ENCODE results near the gene IFNA13. TPM values are rescaled to one million over a fixed set of nuclear protein-coding genes. Genes with fewer than 3 reads are reported as not detected.
A peak's percentile ranks its signal among the peaks of the same experiment; 100 is the strongest.
"Not testable (repeated sequence)": the region's sequence is repeated elsewhere in the genome, so short reads cannot be mapped to it uniquely, and the experiment has no call there.

Gene IFNA13
- total RNA-seq, 1 donor: not detected

GRCh38 chr9:21392270-21392669, 24.4 kb upstream of the IFNA13 start:
- DNase-seq (ENCODE audit: low read depth): no peak
- peak; percentile 40 for TF ChIP-seq CTCF (IDR thresholded peaks at IDR 0.05; ENCODE audit: insufficient read depth, low read length)
- no peak overlapping the region for H3K4me3 ChIP-seq (ENCODE audit: low read depth, low read length)

- no peak within 1 kb of the TSS for H3K4me3 ChIP-seq (ENCODE audit: low read depth, low read length)
- TF ChIP-seq CTCF (IDR thresholded peaks at IDR 0.05; ENCODE audit: insufficient read depth, low read length): no peak
- no peak for DNase-seq (ENCODE audit: low read depth)
Measured at GRCh38 chr9:21385131-21385670, 17.3 kb upstream of the IFNA13 start, which contains the start of gene IFNA2. Gene IFNA2 (minus strand): TSS chr9:21385398. CDS start chr9:21385329, 69 bp downstream.

- no peak for TF ChIP-seq CTCF (IDR thresholded peaks at IDR 0.05; ENCODE audit: insufficient read depth, low read length)
- no peak overlapping the region for H3K4me3 ChIP-seq (ENCODE audit: low read depth, low read length)
Measured at GRCh38 chr9:21383627-21384026, 15.8 kb upstream of the IFNA13 start.

GRCh38 chr9:21381448-21382339, 13.8 kb upstream of the IFNA13 start:
- TF ChIP-seq CTCF (IDR thresholded peaks at IDR 0.05; ENCODE audit: insufficient read depth, low read length): no peak

More at GRCh38 chr9:21383627-21384026, 15.8 kb upstream of the IFNA13 start:
- DNase-seq (ENCODE audit: low read depth): no peak

GRCh38 chr9:21371467-21371866, 3.6 kb upstream of the IFNA13 start:
- not testable (repeated sequence) for H3K4me3 ChIP-seq (ENCODE audit: low read depth, low read length); DNase-seq (ENCODE audit: low read depth)

More at GRCh38 chr9:21381448-21382339, 13.8 kb upstream of the IFNA13 start:
- peak; percentile 1 for DNase-seq (ENCODE audit: low read depth)
- no peak overlapping the region for H3K4me3 ChIP-seq (ENCODE audit: low read depth, low read length)

GRCh38 chr9:21367169-21367568, 688 bp downstream of the IFNA13 start:
- DNase-seq (ENCODE audit: low read depth); H3K4me3 ChIP-seq (ENCODE audit: low read depth, low read length): not testable (repeated sequence)

- no peak for DNase-seq (ENCODE audit: low read depth)
- no peak for TF ChIP-seq CTCF (IDR thresholded peaks at IDR 0.05; ENCODE audit: insufficient read depth, low read length)
- H3K4me3 ChIP-seq (ENCODE audit: low read depth, low read length): no peak overlapping the region
Measured at GRCh38 chr9:21362287-21362686, 5.6 kb downstream of the IFNA13 start.
